SHP77 (cell line): Measurements from ENCODE around the gene HOXA5.

ENCODE experiments used
- DNase-seq, 2 experiments: peaks; one replicate each; lab custom pipeline; 2025; lab: John Stamatoyannopoulos, UW

The HOXA5 gene

GRCh38 chr7:27148031-27148755 is 4.7 kb upstream of the HOXA5 start:
- DNase-seq, result no peak

GRCh38 chr7:27147199-27148030 is 3.9 kb upstream of the HOXA5 start, which contains the start of gene HOXA6:
HOXA6 (minus strand) TSS chr7:27147774; CDS start chr7:27147749, 25 bp downstream.
- DNase-seq, result no peak

DNA sequence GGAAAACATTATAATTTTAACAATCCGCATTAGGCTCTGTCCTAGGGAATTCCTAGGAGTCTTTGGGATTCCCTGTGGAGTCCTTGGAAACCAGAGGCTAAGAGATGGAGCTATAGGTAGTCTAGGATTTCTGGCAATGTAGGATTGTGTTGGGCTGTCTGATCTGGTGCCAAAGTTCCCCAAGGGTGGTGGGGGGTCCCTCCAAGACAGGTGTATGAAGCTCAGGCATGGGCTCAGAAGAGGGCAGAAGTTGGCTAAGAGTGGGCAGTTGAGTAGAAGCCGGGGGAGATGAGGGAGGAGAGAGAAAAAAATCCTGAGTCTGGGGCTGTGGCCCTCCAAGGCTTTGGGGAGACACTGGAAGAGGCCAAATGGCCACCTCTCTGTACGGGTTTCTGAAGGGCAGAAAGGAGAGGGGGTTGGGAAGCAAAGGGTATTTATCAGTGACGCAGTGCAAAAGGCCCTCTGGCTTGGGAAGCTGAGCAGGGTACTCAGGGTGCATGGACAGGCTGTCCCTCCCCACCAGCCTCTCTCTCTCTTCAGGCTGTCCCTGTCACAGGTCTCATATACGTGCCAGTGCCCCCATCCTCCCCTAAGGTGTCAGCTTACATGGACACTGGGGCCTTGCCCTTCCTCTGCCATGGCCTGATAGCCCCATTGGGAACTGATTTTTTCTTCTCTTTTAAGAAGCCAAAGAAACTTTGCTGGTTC is 3.2 kb upstream of the HOXA5 start:
- DNase-seq, result no peak

DNA sequence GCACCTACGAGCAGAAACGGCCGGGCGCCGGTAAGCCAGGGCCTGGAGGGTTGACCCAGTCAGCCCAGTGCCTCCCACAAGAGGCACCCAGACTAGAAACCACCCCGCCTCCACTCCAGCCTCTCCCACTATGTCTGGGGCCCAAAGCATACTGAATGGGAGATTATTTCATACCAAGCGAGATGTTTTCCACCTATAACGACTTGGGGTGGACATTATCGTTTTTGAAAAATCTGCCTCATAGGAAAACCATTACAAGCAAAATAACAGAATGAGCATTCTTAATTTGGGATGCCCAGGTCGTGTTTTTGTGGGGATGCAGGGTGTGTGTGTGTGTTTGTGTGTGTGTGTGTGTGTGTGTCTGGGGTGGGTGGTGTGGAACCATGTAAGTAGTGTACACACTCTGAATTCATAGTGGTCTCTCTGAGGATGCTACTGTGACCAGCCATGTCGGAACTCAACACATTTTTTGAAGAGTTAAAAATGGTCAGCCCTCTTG is 2.5 kb upstream of the HOXA5 start:
- DNase-seq, result no peak

GRCh38 chr7:27145165-27145913 is 1.9 kb upstream of the HOXA5 start:
- DNase-seq, result no peak

- DNase-seq, result no peak
Measured at GRCh38 chr7:27144781-27145164, 1.3 kb upstream of the HOXA5 start.

DNA sequence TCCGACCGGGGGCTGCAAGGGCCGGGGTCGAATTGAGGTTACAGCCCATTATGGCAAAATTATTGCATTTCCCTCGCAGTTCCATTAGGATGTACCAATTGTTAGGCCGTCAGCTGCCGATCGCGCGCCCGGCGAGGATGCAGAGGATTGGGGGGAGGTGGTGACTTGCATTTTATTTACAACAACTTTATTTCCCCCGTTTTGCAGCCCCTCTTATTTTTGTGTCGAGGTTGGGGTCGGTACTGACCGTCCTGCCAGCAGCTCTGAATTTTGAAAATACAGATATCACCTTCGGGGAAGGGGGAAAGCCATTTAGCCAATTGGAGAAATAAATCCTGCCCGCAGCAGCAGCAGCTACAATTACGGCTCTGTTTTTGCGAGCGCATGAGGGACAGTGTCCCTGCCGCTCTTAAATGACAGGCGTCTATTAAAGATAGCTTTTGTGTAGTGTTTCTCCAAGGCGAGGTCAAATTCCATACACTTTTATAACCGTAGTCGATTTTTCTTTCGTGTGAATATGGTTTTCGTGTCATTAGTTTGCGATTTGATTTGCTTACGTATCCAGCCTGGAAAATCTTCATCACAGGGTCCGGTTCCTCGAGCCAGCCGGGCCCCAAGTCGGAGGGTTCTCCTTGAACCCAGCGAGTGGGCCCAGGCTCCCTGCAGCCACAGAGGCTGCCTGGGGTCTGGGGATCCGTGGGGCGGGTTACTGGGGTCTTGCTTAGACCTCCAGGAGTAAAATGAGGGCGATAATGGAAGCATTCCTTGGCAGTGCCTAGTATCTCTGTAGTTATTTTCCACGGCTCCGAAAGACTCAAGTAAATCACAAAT is 684 bp upstream of the HOXA5 start:
- no peak for DNase-seq

GRCh38 chr7:27142580-27143022 is 880 bp downstream of the HOXA5 start:
- no peak for DNase-seq

GRCh38 chr7:27141923-27142579 is 1.4 kb downstream of the HOXA5 start:
- no peak for DNase-seq

GRCh38 chr7:27141137-27141922 is 2.2 kb downstream of the HOXA5 start:
- no peak for DNase-seq

GRCh38 chr7:27140126-27140857 is 3.2 kb downstream of the HOXA5 start:
- DNase-seq, result no peak

DNA sequence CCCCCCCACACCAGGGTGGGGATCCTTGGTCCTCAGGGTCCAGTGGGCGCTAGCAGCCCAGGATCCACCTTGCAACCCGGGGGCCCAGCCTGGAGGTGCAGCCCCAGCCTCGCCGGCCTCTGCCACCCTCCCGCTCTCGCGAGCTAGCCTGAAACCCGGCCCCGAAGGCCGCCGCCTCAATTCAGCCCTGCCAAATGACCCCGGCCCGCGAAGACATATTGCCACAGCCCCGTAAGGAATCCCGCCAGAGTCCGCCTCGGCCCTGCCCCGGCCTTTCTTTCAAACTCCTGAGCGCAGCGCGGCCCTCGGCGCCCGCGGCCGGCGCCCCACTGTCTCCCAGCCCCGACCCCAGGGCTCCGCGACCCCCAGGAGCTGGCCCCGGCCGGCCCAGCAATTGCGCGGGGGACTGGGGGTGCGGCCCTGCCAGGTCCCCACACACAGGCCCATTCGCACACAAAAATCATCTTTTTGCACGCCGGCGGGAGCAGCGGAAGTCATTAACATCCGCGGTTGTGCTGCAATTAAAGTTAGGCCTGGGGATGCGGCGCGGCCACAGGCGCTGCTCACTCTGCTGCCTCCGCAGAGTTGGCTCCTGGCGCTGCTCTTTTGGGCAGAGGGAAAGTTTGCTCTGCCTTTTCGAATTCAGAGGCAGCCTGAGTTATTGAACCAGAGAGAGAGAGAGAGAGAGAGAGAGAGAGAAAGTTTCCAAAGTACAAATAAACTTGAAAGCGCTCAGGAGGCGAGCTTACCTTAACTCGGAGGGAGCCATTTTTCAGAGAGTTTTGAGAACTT is 4.0 kb downstream of the HOXA5 start:
- DNase-seq, result no peak

DNA sequence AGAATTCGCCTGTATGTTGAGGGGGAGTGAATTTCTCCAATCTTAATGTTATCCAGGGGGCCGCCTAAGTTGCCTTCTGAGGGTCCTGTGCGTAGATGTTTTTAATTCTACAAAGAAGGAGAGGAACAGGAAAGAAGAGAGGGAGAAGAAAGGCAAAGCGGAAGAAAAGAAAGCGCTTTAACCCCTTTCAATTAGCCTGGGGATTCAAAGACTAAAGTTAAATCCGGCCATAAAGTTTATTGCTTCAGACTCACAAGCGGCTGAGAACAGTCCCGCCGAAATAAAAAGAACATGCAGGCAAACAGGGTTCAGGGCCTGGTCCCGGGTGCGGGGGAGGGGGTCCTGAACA is 4.5 kb downstream of the HOXA5 start:
- no peak for DNase-seq

- DNase-seq, result no peak
Measured at GRCh38 chr7:27138472-27138871, 5.0 kb downstream of the HOXA5 start.

- DNase-seq, result no peak
Measured at GRCh38 chr7:27137640-27138315, 5.7 kb downstream of the HOXA5 start.

GRCh38 chr7:27134392-27134791 is 9.1 kb downstream of the HOXA5 start:
- no peak for DNase-seq
